ENCODE measurements around the gene DLEC1.

DLEC1 gene

DNA sequence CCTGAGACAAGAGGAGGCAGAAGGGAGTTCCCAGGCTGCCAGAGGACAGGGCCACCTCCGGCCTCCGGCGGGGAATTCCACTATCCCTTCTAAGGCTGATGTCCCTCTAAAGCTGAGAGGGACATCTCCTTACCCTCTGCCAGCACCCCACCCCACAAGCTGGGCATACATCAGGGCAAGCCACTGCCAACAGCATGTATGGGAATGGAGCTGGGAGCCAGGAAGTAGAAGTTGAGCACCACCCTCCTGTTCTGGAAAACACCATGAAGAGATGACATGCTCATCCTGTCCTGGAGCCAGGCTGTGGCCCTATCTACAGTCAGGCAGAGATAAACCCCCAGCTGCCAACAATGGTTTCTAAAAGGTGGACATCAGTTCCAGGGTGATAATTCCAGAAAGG is 16.7 kb upstream of the DLEC1 start:
- no peak for ATAC-seq
- TF ChIP-seq ESRRG (CRISPR knock-in tag; IDR thresholded peaks at IDR 0.05) = no peak
- no peak for TF ChIP-seq TCF4 (CRISPR knock-in tag; IDR thresholded peaks at IDR 0.05; ENCODE audit: borderline replicate concordance)
- no peak for TF ChIP-seq ISL1 (CRISPR knock-in tag; IDR thresholded peaks at IDR 0.05)
- TF ChIP-seq, protein P1, sequence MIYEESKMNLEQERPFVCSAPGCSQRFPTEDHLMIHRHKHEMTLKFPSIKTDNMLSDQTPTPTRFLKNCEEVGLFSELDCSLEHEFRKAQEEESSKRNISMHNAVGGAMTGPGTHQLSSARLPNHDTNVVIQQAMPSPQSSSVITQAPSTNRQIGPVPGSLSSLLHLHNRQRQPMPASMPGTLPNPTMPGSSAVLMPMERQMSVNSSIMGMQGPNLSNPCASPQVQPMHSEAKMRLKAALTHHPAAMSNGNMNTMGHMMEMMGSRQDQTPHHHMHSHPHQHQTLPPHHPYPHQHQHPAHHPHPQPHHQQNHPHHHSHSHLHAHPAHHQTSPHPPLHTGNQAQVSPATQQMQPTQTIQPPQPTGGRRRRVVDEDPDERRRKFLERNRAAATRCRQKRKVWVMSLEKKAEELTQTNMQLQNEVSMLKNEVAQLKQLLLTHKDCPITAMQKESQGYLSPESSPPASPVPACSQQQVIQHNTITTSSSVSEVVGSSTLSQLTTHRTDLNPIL (CRISPR knock-in tag; IDR thresholded peaks at IDR 0.05; ENCODE audit: low read depth) = no peak
- TF ChIP-seq TOX (CRISPR knock-in tag; IDR thresholded peaks at IDR 0.05; ENCODE audit: borderline replicate concordance) = no peak

DNA sequence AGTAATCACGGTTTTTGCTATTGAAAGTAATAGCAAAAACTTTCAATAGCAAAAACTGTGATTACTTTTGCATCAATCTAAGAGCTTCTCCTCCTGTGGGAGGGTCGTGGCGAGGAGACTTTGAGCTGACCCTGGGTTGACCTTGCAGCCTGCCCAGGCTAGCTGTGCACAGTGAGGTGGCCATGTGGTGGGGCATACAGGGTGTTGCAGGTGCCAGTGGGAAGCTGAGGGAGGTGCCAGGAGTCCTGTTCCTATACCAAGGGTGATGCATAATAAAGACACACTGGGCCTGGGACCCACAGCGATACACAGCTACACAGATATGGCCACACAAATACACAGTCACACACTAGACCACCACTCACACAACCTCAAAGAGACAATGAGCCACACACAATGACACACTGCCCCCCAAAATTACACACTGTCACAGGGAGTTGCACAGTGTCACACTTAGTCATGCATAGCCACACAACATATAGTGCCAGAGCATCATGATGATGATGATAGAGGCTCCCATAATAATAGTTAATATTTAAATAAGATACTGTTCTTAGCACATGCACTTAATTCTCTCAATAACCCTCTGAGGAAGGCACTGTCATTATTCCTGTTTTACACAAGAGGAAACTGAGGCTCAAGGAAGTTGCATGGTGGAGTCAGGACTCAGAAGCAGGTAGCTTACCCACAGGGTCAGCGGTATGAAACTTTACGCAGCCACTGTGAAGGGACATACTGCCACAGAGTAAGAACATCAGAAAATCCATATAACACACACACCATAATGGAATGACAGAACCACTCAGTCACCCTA is 15.9 kb upstream of the DLEC1 start:
- TF ChIP-seq ZNF8 (CRISPR knock-in tag; IDR thresholded peaks at IDR 0.05) (no peak), BACH2 (CRISPR knock-in tag; IDR thresholded peaks at IDR 0.05; ENCODE audit: borderline replicate concordance) (no peak), ISL1 (CRISPR knock-in tag; IDR thresholded peaks at IDR 0.05) (no peak), SNAI2 (CRISPR knock-in tag; IDR thresholded peaks at IDR 0.05) (no peak), OSR1 (CRISPR knock-in tag; IDR thresholded peaks at IDR 0.05) (no peak), ZFP3 (CRISPR knock-in tag; IDR thresholded peaks at IDR 0.05) (no peak), TOX (CRISPR knock-in tag; IDR thresholded peaks at IDR 0.05; ENCODE audit: borderline replicate concordance) (no peak), ZFP30 (CRISPR knock-in tag; IDR thresholded peaks at IDR 0.05) (no peak), CSDC2 (CRISPR knock-in tag; IDR thresholded peaks at IDR 0.05) (no peak), TCF4 (CRISPR knock-in tag; IDR thresholded peaks at IDR 0.05; ENCODE audit: borderline replicate concordance) (no peak), RARB (CRISPR knock-in tag; IDR thresholded peaks at IDR 0.05) (no peak)
- TF ChIP-seq, protein P2, sequence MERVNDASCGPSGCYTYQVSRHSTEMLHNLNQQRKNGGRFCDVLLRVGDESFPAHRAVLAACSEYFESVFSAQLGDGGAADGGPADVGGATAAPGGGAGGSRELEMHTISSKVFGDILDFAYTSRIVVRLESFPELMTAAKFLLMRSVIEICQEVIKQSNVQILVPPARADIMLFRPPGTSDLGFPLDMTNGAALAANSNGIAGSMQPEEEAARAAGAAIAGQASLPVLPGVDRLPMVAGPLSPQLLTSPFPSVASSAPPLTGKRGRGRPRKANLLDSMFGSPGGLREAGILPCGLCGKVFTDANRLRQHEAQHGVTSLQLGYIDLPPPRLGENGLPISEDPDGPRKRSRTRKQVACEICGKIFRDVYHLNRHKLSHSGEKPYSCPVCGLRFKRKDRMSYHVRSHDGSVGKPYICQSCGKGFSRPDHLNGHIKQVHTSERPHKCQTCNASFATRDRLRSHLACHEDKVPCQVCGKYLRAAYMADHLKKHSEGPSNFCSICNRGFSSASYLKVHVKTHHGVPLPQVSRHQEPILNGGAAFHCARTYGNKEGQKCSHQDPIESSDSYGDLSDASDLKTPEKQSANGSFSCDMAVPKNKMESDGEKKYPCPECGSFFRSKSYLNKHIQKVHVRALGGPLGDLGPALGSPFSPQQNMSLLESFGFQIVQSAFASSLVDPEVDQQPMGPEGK (CRISPR knock-in tag; IDR thresholded peaks at IDR 0.05; ENCODE audit: borderline replicate concordance) = no peak
- TF ChIP-seq, protein P3, sequence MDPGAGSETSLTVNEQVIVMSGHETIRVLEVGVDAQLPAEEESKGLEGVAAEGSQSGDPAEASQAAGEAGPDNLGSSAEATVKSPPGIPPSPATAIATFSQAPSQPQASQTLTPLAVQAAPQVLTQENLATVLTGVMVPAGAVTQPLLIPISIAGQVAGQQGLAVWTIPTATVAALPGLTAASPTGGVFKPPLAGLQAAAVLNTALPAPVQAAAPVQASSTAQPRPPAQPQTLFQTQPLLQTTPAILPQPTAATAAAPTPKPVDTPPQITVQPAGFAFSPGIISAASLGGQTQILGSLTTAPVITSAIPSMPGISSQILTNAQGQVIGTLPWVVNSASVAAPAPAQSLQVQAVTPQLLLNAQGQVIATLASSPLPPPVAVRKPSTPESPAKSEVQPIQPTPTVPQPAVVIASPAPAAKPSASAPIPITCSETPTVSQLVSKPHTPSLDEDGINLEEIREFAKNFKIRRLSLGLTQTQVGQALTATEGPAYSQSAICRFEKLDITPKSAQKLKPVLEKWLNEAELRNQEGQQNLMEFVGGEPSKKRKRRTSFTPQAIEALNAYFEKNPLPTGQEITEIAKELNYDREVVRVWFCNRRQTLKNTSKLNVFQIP (CRISPR knock-in tag; IDR thresholded peaks at IDR 0.05; ENCODE audit: borderline replicate concordance, low read depth) = no peak
- TF ChIP-seq, protein P4, sequence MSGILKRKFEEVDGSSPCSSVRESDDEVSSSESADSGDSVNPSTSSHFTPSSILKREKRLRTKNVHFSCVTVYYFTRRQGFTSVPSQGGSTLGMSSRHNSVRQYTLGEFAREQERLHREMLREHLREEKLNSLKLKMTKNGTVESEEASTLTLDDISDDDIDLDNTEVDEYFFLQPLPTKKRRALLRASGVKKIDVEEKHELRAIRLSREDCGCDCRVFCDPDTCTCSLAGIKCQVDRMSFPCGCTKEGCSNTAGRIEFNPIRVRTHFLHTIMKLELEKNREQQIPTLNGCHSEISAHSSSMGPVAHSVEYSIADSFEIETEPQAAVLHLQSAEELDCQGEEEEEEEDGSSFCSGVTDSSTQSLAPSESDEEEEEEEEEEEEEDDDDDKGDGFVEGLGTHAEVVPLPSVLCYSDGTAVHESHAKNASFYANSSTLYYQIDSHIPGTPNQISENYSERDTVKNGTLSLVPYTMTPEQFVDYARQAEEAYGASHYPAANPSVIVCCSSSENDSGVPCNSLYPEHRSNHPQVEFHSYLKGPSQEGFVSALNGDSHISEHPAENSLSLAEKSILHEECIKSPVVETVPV (CRISPR knock-in tag; IDR thresholded peaks at IDR 0.05) = no peak
- TF ChIP-seq, protein P1 (CRISPR knock-in tag; IDR thresholded peaks at IDR 0.05; ENCODE audit: low read depth) = no peak
- no peak for ATAC-seq

DNA sequence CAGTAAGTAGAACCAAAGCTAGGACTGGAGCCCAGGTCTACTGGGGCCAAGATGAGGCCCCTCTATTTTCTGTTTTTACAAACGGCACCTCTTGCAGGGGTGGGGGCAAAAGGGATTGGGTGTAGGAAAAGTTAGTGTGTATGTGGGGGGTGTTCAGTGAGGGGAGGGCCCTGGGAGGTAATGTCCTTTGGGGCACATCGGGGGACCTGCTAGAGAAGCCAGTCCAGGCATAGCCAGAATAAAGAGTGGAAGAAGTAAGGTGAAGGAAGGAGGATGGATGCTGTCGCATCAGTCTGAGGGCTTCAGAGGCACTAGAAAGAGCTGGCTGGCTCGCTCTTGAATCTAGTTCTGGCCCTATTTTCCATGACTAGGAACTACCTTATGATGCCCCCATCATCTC is 12.2 kb upstream of the DLEC1 start:
- no peak for ATAC-seq
- TF ChIP-seq RARB (CRISPR knock-in tag; IDR thresholded peaks at IDR 0.05) (no peak), TCF4 (CRISPR knock-in tag; IDR thresholded peaks at IDR 0.05; ENCODE audit: borderline replicate concordance) (no peak), ARNTL (CRISPR knock-in tag; IDR thresholded peaks at IDR 0.05; ENCODE audit: borderline replicate concordance, low read depth) (no peak), ZFP30 (CRISPR knock-in tag; IDR thresholded peaks at IDR 0.05) (no peak), SNAI2 (CRISPR knock-in tag; IDR thresholded peaks at IDR 0.05) (no peak), OSR1 (CRISPR knock-in tag; IDR thresholded peaks at IDR 0.05) (no peak), ZC3H10 (CRISPR knock-in tag; IDR thresholded peaks at IDR 0.05) (no peak)
- TF ChIP-seq, protein P3 (CRISPR knock-in tag; IDR thresholded peaks at IDR 0.05; ENCODE audit: borderline replicate concordance, low read depth) = no peak
- TF ChIP-seq, protein P4 (CRISPR knock-in tag; IDR thresholded peaks at IDR 0.05) = no peak
- TF ChIP-seq, protein P2 (CRISPR knock-in tag; IDR thresholded peaks at IDR 0.05; ENCODE audit: borderline replicate concordance) = no peak
- TF ChIP-seq, protein P1 (CRISPR knock-in tag; IDR thresholded peaks at IDR 0.05; ENCODE audit: low read depth) = no peak

Data from SK-N-SH treated with all-trans-retinoic acid at 6 μM for 48 hours (cell line).